A549 (cell line): ENCODE results near the gene POMGNT2. TPM values are rescaled to one million over a fixed set of nuclear protein-coding genes. Genes with fewer than 3 reads are reported as not detected.

ENCODE experiments used
- ATAC-seq, 2 experiments: fragments of 200-7000 bp in 1 of 2; fragments of >200 bp in 1 of 2; cut with Nextera tagmentation in 1 of 2; cut with Tn5 transposase in 1 of 2; 3 replicates each; pipeline versions ENCODE4 v1.8.0 to v1.9.1; 2018 to 2020; ENCODE audit warnings: mild to moderate bottlenecking in 1 of 2, moderate library complexity in 1 of 2
- CTCF ChIA-PET: fragments of 300-600 bp; sonication (Branson Sonifier 250); formaldehyde crosslinking; extraction: SDS; loops from one replicate; lab custom pipeline; 2021; ENCODE audit warnings: antibody characterized with exemption, inconsistent platforms; lab: Yijun Ruan, JAX
- POLR2A ChIA-PET: fragments of 350-600 bp; formaldehyde crosslinking; extraction: SDS; loops from one replicate; lab custom pipeline; 2021; ENCODE audit warnings: antibody characterized with exemption, inconsistent platforms; lab: Yijun Ruan, JAX
- DNase-seq, 2 experiments: peaks; one replicate each; pipeline versions ENCODE4 v3.0.0 to v3.0.0-alpha.2; 2011 to 2016; ENCODE audit warnings: low read depth in 1 of 2, low spot score in 1 of 2
- FAIRE-seq: peaks from 2 replicates; lab custom pipeline; 2011; peaks lifted over from hg19 to GRCh38; lab: Jason Lieb, UNC
- H3K27ac ChIP-seq, 2 experiments: fragments of >200 bp; sonication (Bioruptor Twin); formaldehyde crosslinking; 3 replicates each; pipeline ENCODE4 v1.5.1; 2016 to 2017
- H3K4me1 ChIP-seq: fragments of >200 bp; sonication (Bioruptor Twin); formaldehyde crosslinking; 3 replicates; pipeline ENCODE4 v1.6.1; 2016
- H3K4me2 ChIP-seq: fragments of >200 bp; sonication (Bioruptor Twin); formaldehyde crosslinking; 3 replicates; pipeline ENCODE4 v1.6.1; 2016
- H3K4me3 ChIP-seq: fragments of >200 bp; sonication (Bioruptor Twin); formaldehyde crosslinking; 3 replicates; pipeline ENCODE4 v1.5.1; 2016
- H3K9me3 ChIP-seq: fragments of >200 bp; sonication (Bioruptor Twin); formaldehyde crosslinking; 3 replicates; pipeline ENCODE4 v1.6.1; 2016
- ATOH8 ChIP-seq: fragments of 250-450 bp; sonication (Bioruptor Pico); IDR thresholded peaks from 2 replicates; pipeline ENCODE4 v1.5.0; 2020; ENCODE audit warnings: low read depth, mild to moderate bottlenecking, moderate library complexity
- BCL3 ChIP-seq: fragments of >200 bp; sonication (Bioruptor Twin); formaldehyde crosslinking; IDR thresholded peaks from 3 replicates; pipeline ENCODE4 v1.6.1; 2016
- BHLHE40 ChIP-seq: IDR thresholded peaks from 2 replicates; pipeline ENCODE4 v1.6.1; 2012; ENCODE audit warnings: low read depth, low read length, inconsistent platforms
- CBX8 ChIP-seq: fragments of 200-600 bp; sonication (generic); IDR thresholded peaks from 2 replicates; pipeline ENCODE4 v1.6.1; 2016
- CEBPB ChIP-seq, 2 experiments: fragments of >200 bp in 1 of 2; sonication (Bioruptor Twin) in 1 of 2; formaldehyde crosslinking in 1 of 2; IDR thresholded peaks; 2 replicates each; pipeline ENCODE4 v1.6.1; 2012 to 2016
- EHF ChIP-seq: fragments of 250-450 bp; sonication (Bioruptor Pico); IDR thresholded peaks from 2 replicates; pipeline ENCODE4 v1.5.0; 2020; ENCODE audit warnings: mild to moderate bottlenecking
- ESRRA ChIP-seq: fragments of 150-350 bp; IDR thresholded peaks from 2 replicates; pipeline ENCODE4 v1.6.1; 2014; ENCODE audit warnings: mild to moderate bottlenecking, low read length, borderline replicate concordance
- FOXS1 ChIP-seq: fragments of 250-450 bp; sonication (Bioruptor Pico); IDR thresholded peaks from 2 replicates; pipeline ENCODE4 v1.5.0; 2020; ENCODE audit warnings: mild to moderate bottlenecking, moderate library complexity
- JUNB ChIP-seq: fragments of >200 bp; sonication (Bioruptor Twin); formaldehyde crosslinking; IDR thresholded peaks from 2 replicates; pipeline ENCODE4 v1.6.1; 2016
- MAFK ChIP-seq: fragments of 450-650 bp; IDR thresholded peaks from 2 replicates; pipeline ENCODE4 v1.6.1; 2014; ENCODE audit not compliant: partially characterized antibody
- MAZ ChIP-seq: fragments of 150-350 bp; IDR thresholded peaks from 2 replicates; pipeline ENCODE4 v1.6.1; 2014; ENCODE audit warnings: antibody characterized with exemption, low read depth, low read length, borderline replicate concordance
- POLR2A ChIP-seq: IDR thresholded peaks from 2 replicates; pipeline ENCODE4 v1.6.1; 2012; ENCODE audit warnings: mild to moderate bottlenecking, low read length
- REST ChIP-seq: fragments of 200-600 bp; sonication (generic); IDR thresholded peaks from 2 replicates; pipeline ENCODE4 v1.6.1; 2016; ENCODE audit warnings: antibody characterized with exemption, mild to moderate bottlenecking, moderate library complexity
- ZFP36 ChIP-seq: fragments of 450-650 bp; IDR thresholded peaks from 2 replicates; pipeline ENCODE4 v1.6.1; 2014; ENCODE audit warnings: borderline replicate concordance; ENCODE audit not compliant: partially characterized antibody
- WGBS: methylation state at CpG from one replicate; pipeline ENCODE4 v1.1.6; 2017; ENCODE audit errors: missing lambda C conversion rate; 5-methylcytosine and 5-hydroxymethylcytosine counted together
- polyA plus RNA-seq, 4 experiments: library from polyadenylated mRNA; depleted of rRNA in 3 of 4; stranded (reverse); fragments of >200 nt; fragmentation: RNase III in 1 of 4; extraction: RNeasy Plus Mini Kit Qiagen cat#74134 plus additional on column Dnase treatment in 1 of 4; gene quantifications; 2 replicates in 3 of 4; 3 replicates in 1 of 4; pipeline ENCODE4 v1.2.3, GENCODE V29; 2011 to 2017
- TF ChIP-seq, protein P1 (sequence below): fragments of >200 bp; sonication (Bioruptor Twin); formaldehyde crosslinking; IDR thresholded peaks from 2 replicates; pipeline ENCODE4 v1.6.1; 2016

Gene POMGNT2
- polyA plus RNA-seq, 2 of the 4 experiments (the other 2 are of a cell fraction): 7.9 to 9.6 TPM

GRCh38 chr3:43146599-43146998, 40.7 kb upstream of the POMGNT2 start (continued):
- no peak for TF ChIP-seq MAFK
- TF ChIP-seq BCL3: no peak
- no peak for TF ChIP-seq MAZ
- TF ChIP-seq, protein P1, sequence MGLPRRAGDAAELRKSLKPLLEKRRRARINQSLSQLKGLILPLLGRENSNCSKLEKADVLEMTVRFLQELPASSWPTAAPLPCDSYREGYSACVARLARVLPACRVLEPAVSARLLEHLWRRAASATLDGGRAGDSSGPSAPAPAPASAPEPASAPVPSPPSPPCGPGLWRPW: no peak
- TF ChIP-seq ATOH8 (CRISPR knock-in tag): no peak
- no peak for TF ChIP-seq CEBPB (IDR thresholded peaks at IDR 0.05)

DNA sequence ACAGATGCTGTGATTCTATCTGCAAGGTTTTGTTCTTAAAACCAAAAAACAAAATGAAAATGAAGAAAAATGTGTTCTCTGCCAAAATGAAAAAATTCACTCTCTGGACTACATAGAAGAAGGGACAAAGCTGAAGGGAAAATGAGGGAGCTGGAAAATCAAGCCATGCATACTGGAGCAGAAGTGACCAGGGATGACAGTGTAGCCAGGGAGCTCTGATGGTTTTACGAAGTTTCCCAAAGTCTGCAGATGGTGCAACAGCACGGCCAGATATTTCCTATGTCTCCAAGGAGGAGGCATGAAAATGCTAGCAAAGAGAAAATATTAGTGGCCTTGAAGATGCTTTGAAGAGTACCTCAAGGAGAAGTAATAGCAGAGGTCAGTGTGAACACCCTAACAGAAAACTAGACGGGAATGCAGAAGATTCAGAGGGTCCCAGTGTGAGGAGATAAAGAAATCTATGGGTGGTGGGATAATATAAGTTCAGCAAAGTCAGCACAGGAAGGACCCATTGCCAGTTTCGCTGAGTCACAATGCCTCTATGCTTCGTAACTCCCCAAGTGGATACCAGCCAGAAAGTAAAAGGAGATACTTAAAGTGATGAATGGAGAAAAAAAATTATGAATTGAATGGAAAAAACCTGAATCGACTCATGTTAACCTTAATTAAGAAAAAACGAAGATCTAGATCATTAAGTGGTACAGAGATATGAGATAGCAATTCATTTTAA, 39.0 kb upstream of the POMGNT2 start:
- Histone ChIP-seq H3K4me1 (no peaks in the 10 kb centered on the region), H3K9me3 (no peaks in the 10 kb centered on the region), H3K4me3 (no peak overlapping the region), H3K4me2 (no peak overlapping the region), H3K27ac (no peak overlapping the region)
- CTCF ChIA-PET: no interaction called here
- FAIRE-seq (no peak), DNase-seq (no peak), ATAC-seq (no peak)
- WGBS: 49% methylated on average over 7 of the region's 7 CpGs
- TF ChIP-seq ESRRA (no peak), CBX8 (no peak), FOXS1 (CRISPR knock-in tag) (no peak), CEBPB (IDR thresholded peaks at IDR 0.05) (no peak), ZFP36 (no peak), POLR2A (no peak), MAZ (no peak), JUNB (no peak)
- TF ChIP-seq, all 56 proteins: peak for 0
- POLR2A ChIA-PET: no interaction called here

DNA sequence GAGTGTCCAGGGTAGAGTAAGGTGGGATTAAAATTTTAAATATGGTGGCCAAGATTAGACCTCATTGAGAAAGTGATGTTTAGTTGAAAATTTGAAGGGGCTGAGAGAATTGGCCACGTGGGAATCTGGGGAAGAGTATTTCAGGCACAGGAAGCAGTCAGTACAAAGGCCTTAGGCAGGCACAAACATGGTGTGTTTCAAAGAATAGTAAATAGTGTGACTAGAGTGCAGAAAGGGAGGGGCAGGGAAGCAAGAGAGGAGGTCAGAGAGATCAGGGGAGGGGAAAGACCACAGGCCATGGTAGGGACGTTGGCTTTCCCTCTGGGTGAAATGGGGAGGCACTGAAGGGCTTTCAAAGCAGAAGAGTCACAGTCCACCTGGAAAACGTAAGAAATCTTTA, 36.6 kb upstream of the POMGNT2 start:
- ATAC-seq (no peak), FAIRE-seq (no peak), DNase-seq (no peak)
- WGBS: 0% methylated on average over 3 of the region's 3 CpGs
- Histone ChIP-seq H3K27ac (no peak overlapping the region), H3K9me3 (no peaks in the 10 kb centered on the region), H3K4me2 (no peak overlapping the region), H3K4me1 (no peaks in the 10 kb centered on the region), H3K4me3 (no peak overlapping the region)
- POLR2A ChIA-PET: no interaction called here
- CTCF ChIA-PET: no interaction called here
- no peak for TF ChIP-seq EHF (CRISPR knock-in tag)
- TF ChIP-seq BHLHE40: no peak
- TF ChIP-seq REST: no peak
